RWPE1 (cell line): ENCODE data around the gene RPRD1A.
"Not testable (repeated sequence)": the region's sequence is repeated elsewhere in the genome, so short reads cannot be mapped to it uniquely, and the experiment has no call there.

Source experiments
- CTCF ChIA-PET: fragments of 350-600 bp; sonication (Branson Sonifier 250); formaldehyde crosslinking; extraction: SDS; loops from one replicate; lab custom pipeline; 2021; lab: Yijun Ruan, JAX
- POLR2A ChIA-PET: fragments of 400-600 bp; formaldehyde crosslinking; extraction: SDS; loops from one replicate; lab custom pipeline; 2020; ENCODE audit warnings: antibody characterized with exemption; ENCODE audit not compliant: low non-redundant PET; lab: Yijun Ruan, JAX
- DNase-seq: peaks from one replicate; pipeline ENCODE4 v3.0.0; 2012; ENCODE audit warnings: low spot score
- H3K27ac ChIP-seq: fragments of 450-650 bp; 2 replicates; pipeline ENCODE4 v1.5.1; 2017
- TF ChIP-seq, protein P1 (sequence below): fragments of 450-650 bp; conservative IDR thresholded peaks from 2 replicates; pipeline ENCODE4 v1.5.1; 2017; ENCODE audit warnings: low read depth, mild to moderate bottlenecking

RPRD1A gene

DNA sequence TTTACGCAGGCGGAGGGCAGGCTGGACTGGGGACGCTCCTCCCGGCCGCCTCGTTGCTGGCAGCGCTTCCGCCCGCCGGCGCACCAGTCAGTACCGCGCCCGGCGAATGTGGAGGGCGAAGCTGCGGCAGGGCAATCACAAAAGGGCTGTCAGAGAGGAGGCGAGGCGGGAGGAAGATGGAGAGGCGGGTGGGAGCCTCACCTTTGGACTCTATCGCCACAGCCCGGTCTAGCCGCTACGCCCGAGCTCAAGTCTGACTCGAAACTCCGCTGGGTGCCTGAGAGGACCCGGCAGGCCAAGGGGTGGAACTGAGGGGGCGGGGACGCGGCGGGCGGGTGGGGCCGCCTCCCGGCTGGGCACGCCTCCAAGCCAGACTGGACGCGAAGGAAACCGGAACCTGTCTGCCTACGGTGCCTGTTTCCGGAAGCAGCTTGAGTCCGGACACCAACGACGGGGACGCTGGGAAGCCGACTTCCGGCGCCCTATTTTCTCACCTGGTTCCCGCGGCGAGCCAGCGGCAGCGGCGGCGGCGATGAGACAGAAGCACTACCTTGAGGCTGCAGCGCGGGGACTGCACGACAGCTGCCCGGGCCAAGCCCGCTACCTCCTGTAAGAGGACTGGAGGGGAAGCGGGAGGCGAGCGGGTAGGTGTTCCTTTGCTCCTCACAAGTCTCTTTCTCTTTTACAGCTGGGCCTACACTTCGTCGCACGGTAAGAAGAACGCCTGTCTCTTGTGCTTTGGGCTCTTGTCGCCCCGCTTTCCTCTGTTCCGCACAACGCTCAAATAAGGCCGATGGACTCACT is 95.0 kb downstream of the RPRD1A start, which contains the start of gene RMP24:
TSS of gene RMP24 (plus strand) at position 483 of the 804 bp plus-strand sequence.
- H3K27ac ChIP-seq, result peak within 1 kb of the TSS; percentile 91
- ChIA-PET POLR2A (no interaction called here), CTCF (interaction anchor here (0.7 kb wide), 1 partner anchor 587 kb away, joined by 3 read pairs; no protein-coding TSS in a partner anchor)
- TF ChIP-seq, protein P1, sequence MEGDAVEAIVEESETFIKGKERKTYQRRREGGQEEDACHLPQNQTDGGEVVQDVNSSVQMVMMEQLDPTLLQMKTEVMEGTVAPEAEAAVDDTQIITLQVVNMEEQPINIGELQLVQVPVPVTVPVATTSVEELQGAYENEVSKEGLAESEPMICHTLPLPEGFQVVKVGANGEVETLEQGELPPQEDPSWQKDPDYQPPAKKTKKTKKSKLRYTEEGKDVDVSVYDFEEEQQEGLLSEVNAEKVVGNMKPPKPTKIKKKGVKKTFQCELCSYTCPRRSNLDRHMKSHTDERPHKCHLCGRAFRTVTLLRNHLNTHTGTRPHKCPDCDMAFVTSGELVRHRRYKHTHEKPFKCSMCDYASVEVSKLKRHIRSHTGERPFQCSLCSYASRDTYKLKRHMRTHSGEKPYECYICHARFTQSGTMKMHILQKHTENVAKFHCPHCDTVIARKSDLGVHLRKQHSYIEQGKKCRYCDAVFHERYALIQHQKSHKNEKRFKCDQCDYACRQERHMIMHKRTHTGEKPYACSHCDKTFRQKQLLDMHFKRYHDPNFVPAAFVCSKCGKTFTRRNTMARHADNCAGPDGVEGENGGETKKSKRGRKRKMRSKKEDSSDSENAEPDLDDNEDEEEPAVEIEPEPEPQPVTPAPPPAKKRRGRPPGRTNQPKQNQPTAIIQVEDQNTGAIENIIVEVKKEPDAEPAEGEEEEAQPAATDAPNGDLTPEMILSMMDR, result no peak
- peak; percentile 73 for DNase-seq

GRCh38 chr18:35971661-35972196 is 95.6 kb downstream of the RPRD1A start:
- H3K27ac ChIP-seq, result peak overlapping the region; percentile 91
- POLR2A ChIA-PET, result no interaction called here
- DNase-seq, result no peak
- TF ChIP-seq, protein P1, result no peak
- CTCF ChIA-PET, result no interaction called here

DNA sequence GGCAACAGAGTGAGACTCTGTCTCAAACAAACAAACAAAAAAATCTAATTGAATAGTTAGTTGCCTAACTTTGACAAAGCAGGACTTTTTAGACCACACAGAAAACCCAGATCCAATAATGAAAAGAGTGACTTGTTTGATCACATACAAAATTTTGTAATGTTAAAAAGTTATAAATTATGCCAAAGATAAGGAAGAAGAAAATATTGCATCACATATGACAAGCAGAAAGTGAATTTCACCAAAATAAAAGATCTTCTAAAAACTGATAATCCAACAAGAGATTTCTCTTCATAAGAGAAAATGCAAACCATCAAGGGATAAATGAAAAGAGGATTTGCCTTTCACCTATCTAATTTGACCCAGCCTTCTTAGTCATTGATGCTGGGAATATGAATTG is 97.7 kb downstream of the RPRD1A start:
- peak; percentile 8 for DNase-seq
- H3K27ac ChIP-seq, result no peak overlapping the region
- ChIA-PET POLR2A (no interaction called here), CTCF (no interaction called here)
- TF ChIP-seq, protein P1, result no peak

DNA sequence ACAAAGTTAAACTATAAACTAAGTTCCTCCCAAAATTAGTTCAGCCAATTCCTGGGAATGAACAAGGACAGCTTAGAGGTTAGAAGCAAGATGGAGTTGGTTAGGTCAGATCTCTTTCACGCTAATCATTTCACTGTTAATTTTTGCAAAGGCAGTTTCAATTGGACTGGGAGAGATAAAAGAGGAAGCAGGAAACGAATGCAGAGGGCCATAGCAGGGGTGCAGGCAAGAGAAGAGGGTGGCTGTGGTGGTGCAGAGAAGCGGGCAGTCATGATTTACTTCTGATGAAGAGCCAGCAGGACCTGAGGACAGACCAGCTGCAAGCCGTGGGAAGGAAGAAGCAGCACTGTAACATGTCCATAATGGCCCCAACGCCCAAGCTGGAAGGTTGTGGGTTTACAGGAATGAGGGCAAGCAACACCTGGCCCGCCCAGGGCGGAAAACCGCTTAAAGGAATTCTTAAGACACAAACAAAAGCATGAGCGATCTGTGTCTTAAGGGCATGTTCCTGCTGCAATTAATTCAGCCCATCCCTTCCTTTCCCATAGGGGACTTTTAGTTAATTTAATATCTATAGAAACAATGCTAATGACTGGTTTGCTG is 99.0 kb downstream of the RPRD1A start:
- ChIA-PET POLR2A (no interaction called here), CTCF (no interaction called here)
- TF ChIP-seq, protein P1, result no peak
- no peak for DNase-seq
- no peak overlapping the region for H3K27ac ChIP-seq

DNA sequence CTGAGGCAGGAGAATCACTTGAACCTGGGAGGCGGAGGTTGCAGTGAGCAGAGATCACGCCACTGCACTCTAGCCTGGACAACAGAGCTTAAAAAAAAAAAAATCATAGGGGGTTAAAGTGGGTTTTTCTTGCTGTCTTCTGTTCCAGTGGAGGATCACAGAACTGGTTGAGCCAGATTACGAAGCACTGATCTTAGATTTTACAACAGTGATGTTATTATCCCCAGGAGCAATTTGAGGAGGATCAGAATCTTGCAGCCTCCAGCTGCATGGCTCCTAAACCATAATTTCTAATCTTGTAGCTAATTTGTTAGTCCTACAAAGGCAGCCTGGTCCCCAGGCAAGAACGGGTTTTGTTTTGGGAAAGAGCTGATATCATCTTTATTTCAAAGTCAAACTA is 99.5 kb downstream of the RPRD1A start:
- CTCF ChIA-PET, result interaction anchor here (1.0 kb wide), 1 partner anchor 17 kb away, joined by 4 read pairs; no protein-coding TSS in a partner anchor

DNA sequence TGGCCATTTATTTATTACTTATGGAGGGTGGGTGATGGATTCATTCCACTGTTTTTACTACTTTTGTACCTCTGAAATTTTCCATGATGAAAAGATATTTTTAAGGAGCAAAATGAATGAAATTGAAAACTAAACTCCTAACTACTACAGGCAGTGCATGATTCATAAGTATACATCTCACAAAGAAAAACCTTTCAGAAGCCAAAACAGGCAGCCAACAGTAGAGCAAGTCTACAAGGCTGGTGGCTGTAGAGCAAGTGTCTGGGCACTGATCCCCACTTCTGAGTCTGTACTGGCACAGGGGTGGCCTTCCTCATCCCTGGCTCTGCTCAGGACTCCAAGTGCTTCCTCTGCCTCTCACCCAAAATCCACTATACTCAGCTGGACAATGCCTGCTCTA is 103.0 kb downstream of the RPRD1A start:
- TF ChIP-seq, protein P1, result no peak
- H3K27ac ChIP-seq, result no peak overlapping the region
- POLR2A ChIA-PET, result no interaction called here
- CTCF ChIA-PET, result no interaction called here
- no peak for DNase-seq

More for the DNA sequence above, 99.5 kb downstream of the RPRD1A start:
- H3K27ac ChIP-seq, DNase-seq, POLR2A ChIA-PET: not testable (repeated sequence)
